Measurements from ENCODE around the gene USP34.

DNA sequence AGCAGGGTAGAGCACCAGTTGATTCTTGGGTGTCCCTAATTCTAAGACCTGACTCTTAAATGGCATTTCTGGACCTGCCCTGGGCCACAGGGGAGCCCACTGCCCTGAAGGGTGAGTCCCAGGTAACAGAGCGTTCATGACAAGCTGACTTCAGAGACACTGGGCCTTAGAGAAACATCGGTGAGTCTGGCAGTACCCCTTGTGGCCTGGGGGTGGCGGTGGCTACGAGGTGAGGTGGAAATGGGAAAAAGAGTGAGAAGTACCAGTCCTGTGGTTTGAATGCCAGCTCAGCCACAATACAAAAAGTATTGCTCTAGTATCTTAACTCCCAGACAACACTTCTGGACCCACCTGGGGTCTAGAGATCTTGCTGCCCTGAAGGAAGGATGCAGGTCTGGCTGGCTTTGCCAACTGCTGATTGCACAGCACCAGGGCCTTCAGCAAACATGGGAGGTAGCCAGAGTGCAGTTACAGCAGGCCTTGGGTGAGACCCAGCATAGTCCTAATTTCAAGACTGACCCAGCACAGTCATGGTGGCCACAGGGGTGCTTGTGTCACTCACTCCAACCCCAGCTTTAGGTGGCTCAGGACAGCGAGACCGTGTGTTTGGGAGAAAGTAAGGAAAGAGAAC, 44.5 kb downstream of the USP34 start:
- TF ChIP-seq GATA2 (IDR thresholded peaks at IDR 0.05; ENCODE audit: low read depth, low read length) (no peak), GATA3 (IDR thresholded peaks at IDR 0.05; ENCODE audit: low read depth, low read length) (no peak)

Data from SH-SY5Y (cell line).